H1 (cell line): ENCODE results near the gene CACNA1B. TPM values are rescaled to one million over a fixed set of nuclear protein-coding genes. Genes with fewer than 3 reads are reported as not detected.
"Not testable (repeated sequence)": the region's sequence is repeated elsewhere in the genome, so short reads cannot be mapped to it uniquely, and the experiment has no call there.

Source experiments
- CTCF ChIA-PET: fragments of 300-600 bp; sonication (Branson Sonifier 250); formaldehyde crosslinking; loops from one replicate; lab custom pipeline; 2021; ENCODE audit not compliant: partially characterized antibody; lab: Charles Lee
- POLR2A ChIA-PET: fragments of 300-600 bp; sonication (Branson Sonifier 250); formaldehyde crosslinking; loops from one replicate; lab custom pipeline; 2021; ENCODE audit warnings: inconsistent platforms; ENCODE audit not compliant: partially characterized antibody; lab: Charles Lee
- DNase-seq, 2 experiments: peaks; one replicate each; pipeline versions ENCODE4 v3.0.0 to v3.0.0-alpha.2; 2010 to 2022; ENCODE audit warnings: low spot score in 2 of 2, low read depth in 1 of 2, mixed read lengths in 1 of 2
- FAIRE-seq: peaks from 2 replicates; lab custom pipeline; 2011; peaks lifted over from hg19 to GRCh38; lab: Jason Lieb, UNC
- H2AFZ ChIP-seq: 2 replicates; pipeline ENCODE4 v1.8.1; 2012; ENCODE audit warnings: low read length, inconsistent platforms
- H2AK5ac ChIP-seq: 2 replicates; pipeline ENCODE4 v1.6.1; 2013; ENCODE audit warnings: low read depth, low read length
- H2BK120ac ChIP-seq: replicated peaks from 2 replicates; pipeline ENCODE3; 2013; ENCODE audit warnings: low read depth, low read length, inconsistent platforms
- H2BK12ac ChIP-seq: 2 replicates; pipeline ENCODE4 v1.6.1; 2013; ENCODE audit warnings: low read depth, low read length
- H2BK15ac ChIP-seq: 2 replicates; pipeline ENCODE4 v1.6.1; 2013; ENCODE audit warnings: low read length
- H2BK20ac ChIP-seq: 2 replicates; pipeline ENCODE4 v1.6.1; 2013; ENCODE audit warnings: low read length
- H2BK5ac ChIP-seq: 2 replicates; pipeline ENCODE4 v1.6.1; 2013; ENCODE audit warnings: low read depth, low read length
- H3K14ac ChIP-seq: 2 replicates; pipeline ENCODE4 v1.6.1; 2013; ENCODE audit warnings: inconsistent platforms; ENCODE audit not compliant: insufficient read length
- H3K18ac ChIP-seq: 2 replicates; pipeline ENCODE4 v1.6.1; 2013; ENCODE audit warnings: low read length; ENCODE audit errors: extremely low read depth
- H3K23ac ChIP-seq: 2 replicates; pipeline ENCODE4 v1.6.1; 2013; ENCODE audit warnings: inconsistent platforms; ENCODE audit not compliant: insufficient read length
- H3K23me2 ChIP-seq: 2 replicates; pipeline ENCODE4 v1.6.1; 2013; ENCODE audit warnings: low read depth, low read length
- H3K27ac ChIP-seq: 2 replicates; pipeline ENCODE4 v1.6.1; 2011; ENCODE audit warnings: low read depth, low read length, inconsistent platforms
- H3K27me3 ChIP-seq, 4 experiments: replicated peaks in 1 of 4; 1 replicate in 1 of 4; 2 replicates in 3 of 4; pipeline versions ENCODE4 v1.6.1 to v1.8.1; 2011 to 2013; ENCODE audit warnings: low read length in 3 of 4, mild to moderate bottlenecking in 3 of 4, inconsistent platforms in 2 of 4, mixed read lengths in 2 of 4, moderate library complexity in 1 of 4; ENCODE audit not compliant: control insufficient read depth in 3 of 4, insufficient read depth in 3 of 4; ENCODE audit errors: extremely low read depth in 1 of 4
- H3K36me3 ChIP-seq, 4 experiments: 2 replicates each; pipeline versions ENCODE4 v1.6.1 to v1.8.1; 2011 to 2013; ENCODE audit warnings: mild to moderate bottlenecking in 4 of 4, low read length in 3 of 4, moderate library complexity in 2 of 4, control low read depth in 1 of 4, inconsistent platforms in 1 of 4; ENCODE audit not compliant: insufficient read depth in 4 of 4, control insufficient read depth in 2 of 4
- H3K4ac ChIP-seq: replicated peaks from 2 replicates; pipeline ENCODE3; 2013; ENCODE audit warnings: low read length, low read depth, mixed read lengths, inconsistent platforms; ENCODE audit not compliant: insufficient read length
- H3K4me1 ChIP-seq, 4 experiments: replicated peaks in 1 of 4; 1 replicate in 1 of 4; 2 replicates in 3 of 4; pipeline versions ENCODE4 v1.6.1 to v1.8.1; 2011 to 2013; ENCODE audit warnings: low read length in 3 of 4, inconsistent platforms in 2 of 4, mixed read lengths in 1 of 4; ENCODE audit not compliant: insufficient read depth in 4 of 4, control insufficient read depth in 3 of 4
- H3K4me2 ChIP-seq, 2 experiments: 2 replicates each; pipeline versions ENCODE4 v1.6.1 to v1.8.1; 2011 to 2013; ENCODE audit warnings: low read depth in 2 of 2, low read length in 2 of 2, control low read depth in 1 of 2, inconsistent platforms in 1 of 2, mild to moderate bottlenecking in 1 of 2; ENCODE audit not compliant: insufficient read depth in 1 of 2
- H3K4me3 ChIP-seq, 4 experiments: fragments of 200-600, 300-600 bp in 1 of 4; sonication (generic), shearing (Covaris generic), sonication (Bioruptor Twin) in 1 of 4; 2 replicates each; pipeline versions ENCODE4 v1.5.1 to v1.8.1; 2011 to 2016; ENCODE audit warnings: low read length in 4 of 4, low read depth in 3 of 4, control low read depth in 2 of 4, inconsistent platforms in 2 of 4, mild to moderate bottlenecking in 2 of 4, mixed read lengths in 1 of 4, moderate library complexity in 1 of 4; ENCODE audit not compliant: insufficient read depth in 2 of 4; ENCODE audit errors: extremely low read depth in 1 of 4
- H3K56ac ChIP-seq: replicated peaks from 2 replicates; pipeline ENCODE3; 2013; ENCODE audit warnings: low read depth, mild to moderate bottlenecking, mixed read lengths, low read length, inconsistent platforms; ENCODE audit not compliant: insufficient read length
- H3K79me1 ChIP-seq: 2 replicates; pipeline ENCODE4 v1.6.1; 2013; ENCODE audit warnings: low read depth, low read length, control low read depth
- H3K79me2 ChIP-seq, 2 experiments: 2 replicates each; pipeline versions ENCODE4 v1.6.1 to v1.8.1; 2012 to 2013; ENCODE audit warnings: low read length in 2 of 2, mild to moderate bottlenecking in 2 of 2, inconsistent platforms in 1 of 2; ENCODE audit not compliant: insufficient read depth in 2 of 2, control insufficient read depth in 1 of 2
- H3K9ac ChIP-seq, 4 experiments: replicated peaks in 1 of 4; 1 replicate in 1 of 4; 2 replicates in 3 of 4; pipeline versions ENCODE4 v1.6.1 to v1.8.1; 2011 to 2013; ENCODE audit warnings: low read depth in 3 of 4, low read length in 3 of 4, control low read depth in 2 of 4, mild to moderate bottlenecking in 2 of 4, moderate library complexity in 2 of 4, inconsistent platforms in 1 of 4; ENCODE audit errors: extremely low read depth in 1 of 4
- H3K9me3 ChIP-seq, 2 experiments: 2 replicates each; pipeline versions ENCODE4 v1.6.1 to v1.8.1; 2012 to 2013; ENCODE audit warnings: mild to moderate bottlenecking in 2 of 2, moderate library complexity in 2 of 2, control low read depth in 1 of 2, inconsistent platforms in 1 of 2, low read depth in 1 of 2, low read length in 1 of 2, mixed read lengths in 1 of 2; ENCODE audit not compliant: insufficient read depth in 2 of 2
- H4K20me1 ChIP-seq, 2 experiments: replicated peaks in 1 of 2; 2 replicates each; pipeline versions ENCODE3 to v1.8.1; 2011 to 2013; ENCODE audit warnings: inconsistent platforms in 2 of 2, low read length in 2 of 2, mild to moderate bottlenecking in 1 of 2; ENCODE audit not compliant: insufficient read depth in 2 of 2, control insufficient read depth in 1 of 2
- H4K5ac ChIP-seq: 2 replicates; pipeline ENCODE4 v1.6.1; 2013; ENCODE audit warnings: low read length, low read depth, mixed read lengths, inconsistent platforms; ENCODE audit not compliant: insufficient read length
- H4K8ac ChIP-seq: 2 replicates; pipeline ENCODE4 v1.8.0; 2013; ENCODE audit warnings: mild to moderate bottlenecking, moderate library complexity, low read length, inconsistent platforms; ENCODE audit not compliant: insufficient read depth; ENCODE audit errors: extremely low read depth
- H4K91ac ChIP-seq: replicated peaks from 2 replicates; pipeline ENCODE3; 2013; ENCODE audit warnings: low read length, mixed read lengths, inconsistent platforms; ENCODE audit not compliant: insufficient read length
- WGBS, 2 experiments: shearing (Covaris generic) in 1 of 2; methylation state at CpG; one replicate each; pipeline versions ENCODE4 v1.1.6 to v1.1.7; 2013 to 2015; ENCODE audit warnings: low lambda C conversion rate in 2 of 2, mixed read lengths in 2 of 2, inconsistent platforms in 1 of 2, low coverage in 1 of 2, missing lambda C conversion rate in 1 of 2; ENCODE audit not compliant: insufficient replicate concordance in 2 of 2, insufficient coverage in 1 of 2, insufficient read length in 1 of 2; ENCODE audit errors: extremely low coverage in 1 of 2, missing lambda C conversion rate in 1 of 2; 5-methylcytosine and 5-hydroxymethylcytosine counted together
- polyA plus RNA-seq, 7 experiments: library from polyadenylated mRNA; depleted of rRNA in 3 of 7; stranded (reverse) in 5 of 7; unstranded in 2 of 7; fragments of >200 nt in 5 of 7; fragments of 200-250 nt in 2 of 7; gene quantifications; 1 replicate in 5 of 7; 2 replicates in 1 of 7; 4 replicates in 1 of 7; pipeline versions ENCODE4 v1.2.1 to v1.2.3, GENCODE V29; 2011 to 2013; ENCODE audit warnings: missing spikeins in 2 of 7, mixed read lengths in 2 of 7
- total RNA-seq: library from RNA; stranded (reverse); fragmentation: NEBNext Ultra II Directional; extraction: Animal tissue kit (Norgen Biotek cat#: 25700); gene quantifications from 2 replicates; pipeline ENCODE4 v1.2.1, GENCODE V29; 2021

CACNA1B gene
- total and polyA plus RNA-seq, 2 of the 8 experiments (the other 6 are each of a cell fraction or from before 2014, with no cell fraction given): 1.5 to 5.7 TPM

DNA sequence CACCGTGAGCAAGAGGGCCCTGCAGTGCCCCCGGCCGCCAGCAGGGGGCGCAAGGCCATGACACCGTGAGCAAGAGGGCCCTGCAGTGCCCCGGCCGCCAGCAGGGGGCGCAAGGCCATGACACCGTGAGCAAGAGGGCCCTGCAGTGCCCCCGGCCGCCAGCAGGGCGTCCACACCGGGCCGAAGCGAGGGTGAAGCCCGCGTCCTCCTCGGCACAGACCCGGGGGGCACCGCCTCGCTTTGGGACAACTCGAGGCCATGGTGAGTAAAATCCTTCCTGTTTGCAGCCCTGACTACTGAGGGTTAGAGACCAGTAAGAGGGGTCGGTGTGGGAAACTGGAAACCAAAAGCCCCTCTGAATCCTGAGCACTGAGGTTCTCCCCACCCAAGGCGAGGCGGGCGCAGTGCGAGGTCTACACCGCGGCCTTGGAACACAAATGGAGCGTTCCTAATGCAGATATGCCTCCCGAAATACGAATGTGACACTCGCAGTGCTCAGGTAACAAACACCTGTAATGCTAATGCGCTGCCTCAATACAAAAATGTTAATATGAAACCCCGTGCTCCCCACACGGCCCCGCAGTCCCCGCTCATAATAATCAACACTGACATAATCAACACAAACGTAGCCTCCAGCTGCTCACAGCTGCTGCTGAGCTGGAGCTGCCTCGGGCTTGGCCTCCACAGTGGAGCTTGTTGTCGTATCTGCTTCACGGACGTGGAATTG is 249.4 kb downstream of the CACNA1B start:
- WGBS, 2 experiments: 95% methylated on average over 4 of the region's 43 CpGs; no CpG with 5 or more reads in 1 of the 2 experiments
- H3K9ac ChIP-seq, H2BK12ac ChIP-seq, H3K4me1 ChIP-seq, H4K91ac ChIP-seq, H3K56ac ChIP-seq, H3K4me3 ChIP-seq, H2AFZ ChIP-seq, CTCF ChIA-PET, H3K23ac ChIP-seq, FAIRE-seq, H2BK15ac ChIP-seq, POLR2A ChIA-PET, H3K27me3 ChIP-seq, H3K14ac ChIP-seq, H4K5ac ChIP-seq, H3K79me2 ChIP-seq, H3K18ac ChIP-seq, H4K20me1 ChIP-seq, H2BK5ac ChIP-seq, H3K36me3 ChIP-seq, H3K79me1 ChIP-seq, H2BK20ac ChIP-seq, H4K8ac ChIP-seq, H3K23me2 ChIP-seq, DNase-seq, H2BK120ac ChIP-seq, H3K27ac ChIP-seq, H3K4ac ChIP-seq, H3K4me2 ChIP-seq, H2AK5ac ChIP-seq: not testable (repeated sequence)
- H3K9me3 ChIP-seq: peaks cover 42 to 67% of the 10 kb centered on the region in 2 experiments

GRCh38 chr9:138128027-138128426 is 250.4 kb downstream of the CACNA1B start:
- H3K23me2 ChIP-seq, H2BK15ac ChIP-seq, H3K4me3 ChIP-seq, H3K56ac ChIP-seq, H4K91ac ChIP-seq, H3K23ac ChIP-seq, H4K8ac ChIP-seq, H2AFZ ChIP-seq, H3K27me3 ChIP-seq, POLR2A ChIA-PET, H2BK12ac ChIP-seq, H4K5ac ChIP-seq, H4K20me1 ChIP-seq, H2BK120ac ChIP-seq, H3K4ac ChIP-seq, H2AK5ac ChIP-seq, H3K36me3 ChIP-seq, CTCF ChIA-PET, H3K4me1 ChIP-seq, H3K4me2 ChIP-seq, H3K9ac ChIP-seq, H3K18ac ChIP-seq, H3K79me2 ChIP-seq, H2BK5ac ChIP-seq, H3K14ac ChIP-seq, H3K27ac ChIP-seq, H3K79me1 ChIP-seq, H2BK20ac ChIP-seq, DNase-seq, FAIRE-seq: not testable (repeated sequence)
- peaks cover 32 to 62% of the 10 kb centered on the region in 2 experiments for H3K9me3 ChIP-seq
- WGBS, 2 experiments: 100% methylated on average over 1 of the region's 12 CpGs; no CpG with 5 or more reads in 1 of the 2 experiments
